B cell (primary cell): ENCODE data around the gene ATP5PB.

Experiments
- EZH2 ChIP-seq: IDR thresholded peaks from 2 replicates; pipeline ENCODE4 v1.6.1; 2012; ENCODE audit warnings: borderline replicate concordance, low read depth, mild to moderate bottlenecking, moderate library complexity, low read length; ENCODE audit not compliant: insufficient read depth, poor library complexity, severe bottlenecking
- TF ChIP-seq, protein P1 (sequence below): fragments of 200-600 bp; IDR thresholded peaks from one replicate; pipeline ENCODE4 v1.8.0; 2022; ENCODE audit warnings: antibody characterized with exemption, mild to moderate bottlenecking

DNA sequence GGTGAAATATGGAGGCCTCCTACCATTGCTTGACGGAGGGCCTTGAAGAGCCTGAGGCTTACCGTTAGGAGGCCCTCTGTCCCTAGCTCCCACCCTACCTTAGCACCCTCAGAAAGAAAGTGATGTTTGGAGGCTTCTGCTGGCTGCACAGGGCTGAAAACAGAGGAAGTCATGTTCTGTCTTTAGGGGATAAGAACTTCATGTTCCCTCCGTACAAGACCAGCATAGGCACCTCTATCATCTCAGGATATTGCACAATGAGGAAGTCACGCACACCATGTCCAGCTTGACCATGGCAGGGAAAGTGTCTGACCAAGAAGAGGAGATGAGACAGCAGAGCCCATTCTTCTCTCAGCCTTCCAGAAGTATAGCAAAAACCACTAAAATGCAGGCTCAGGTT is 40.3 kb downstream of the ATP5PB start:
- TF ChIP-seq, protein P1, sequence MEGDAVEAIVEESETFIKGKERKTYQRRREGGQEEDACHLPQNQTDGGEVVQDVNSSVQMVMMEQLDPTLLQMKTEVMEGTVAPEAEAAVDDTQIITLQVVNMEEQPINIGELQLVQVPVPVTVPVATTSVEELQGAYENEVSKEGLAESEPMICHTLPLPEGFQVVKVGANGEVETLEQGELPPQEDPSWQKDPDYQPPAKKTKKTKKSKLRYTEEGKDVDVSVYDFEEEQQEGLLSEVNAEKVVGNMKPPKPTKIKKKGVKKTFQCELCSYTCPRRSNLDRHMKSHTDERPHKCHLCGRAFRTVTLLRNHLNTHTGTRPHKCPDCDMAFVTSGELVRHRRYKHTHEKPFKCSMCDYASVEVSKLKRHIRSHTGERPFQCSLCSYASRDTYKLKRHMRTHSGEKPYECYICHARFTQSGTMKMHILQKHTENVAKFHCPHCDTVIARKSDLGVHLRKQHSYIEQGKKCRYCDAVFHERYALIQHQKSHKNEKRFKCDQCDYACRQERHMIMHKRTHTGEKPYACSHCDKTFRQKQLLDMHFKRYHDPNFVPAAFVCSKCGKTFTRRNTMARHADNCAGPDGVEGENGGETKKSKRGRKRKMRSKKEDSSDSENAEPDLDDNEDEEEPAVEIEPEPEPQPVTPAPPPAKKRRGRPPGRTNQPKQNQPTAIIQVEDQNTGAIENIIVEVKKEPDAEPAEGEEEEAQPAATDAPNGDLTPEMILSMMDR = peak; percentile 36
- TF ChIP-seq EZH2 = no peak
